ENCODE data around the gene RBM39.
"Not testable (repeated sequence)": the region's sequence is repeated elsewhere in the genome, so short reads cannot be mapped to it uniquely, and the experiment has no call there.

The RBM39 gene

DNA sequence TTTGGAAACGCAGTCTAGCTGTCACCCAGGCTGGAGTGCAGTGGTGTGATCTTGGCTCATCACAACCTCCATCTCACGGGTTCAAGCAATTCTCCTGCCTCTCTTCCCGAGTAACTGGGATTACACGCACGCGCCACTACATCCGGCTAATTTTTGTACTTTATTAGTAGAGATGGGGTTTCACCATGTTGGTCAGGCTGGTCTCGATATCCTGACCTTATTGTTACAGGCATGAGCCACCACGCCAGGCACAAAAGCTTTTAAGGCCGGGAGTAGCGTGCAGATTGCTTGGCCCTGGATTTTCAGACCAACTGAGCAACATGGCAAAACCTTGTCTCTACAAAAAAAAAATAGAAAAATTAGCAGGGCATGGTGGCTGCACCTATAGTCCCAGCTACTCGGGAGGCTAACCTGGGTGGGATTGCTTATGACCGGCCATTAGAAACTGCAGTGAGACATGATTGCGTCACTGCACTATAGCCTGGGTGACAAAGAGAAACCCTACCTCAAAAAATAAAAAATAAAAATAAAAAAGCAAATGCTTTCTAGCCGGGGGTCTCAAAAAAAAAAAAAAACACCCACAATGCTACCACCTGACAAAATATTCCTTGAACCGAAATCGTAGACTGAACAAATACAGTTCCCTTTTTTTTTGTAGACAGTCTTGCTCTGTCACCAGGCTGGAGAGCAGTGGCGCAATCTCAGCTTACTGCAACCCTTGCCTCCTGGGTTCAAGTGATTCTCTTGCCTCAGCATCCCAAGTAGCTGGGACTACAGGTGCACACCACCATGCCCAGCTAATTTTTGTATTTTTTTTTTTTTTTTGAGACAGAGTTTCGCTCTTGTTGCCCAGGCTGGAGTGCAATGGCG lies 15.0 kb downstream of the RBM39 start:
- no peak overlapping the region for H3K27ac ChIP-seq (ENCODE audit: low read length)
- no peaks in the 10 kb centered on the region for H3K27me3 ChIP-seq (ENCODE audit: low read depth, low read length)
- no peak for TF ChIP-seq EZH2phosphoT487 (IDR thresholded peaks at IDR 0.05; ENCODE audit: low read depth)
- TF ChIP-seq, protein P1, sequence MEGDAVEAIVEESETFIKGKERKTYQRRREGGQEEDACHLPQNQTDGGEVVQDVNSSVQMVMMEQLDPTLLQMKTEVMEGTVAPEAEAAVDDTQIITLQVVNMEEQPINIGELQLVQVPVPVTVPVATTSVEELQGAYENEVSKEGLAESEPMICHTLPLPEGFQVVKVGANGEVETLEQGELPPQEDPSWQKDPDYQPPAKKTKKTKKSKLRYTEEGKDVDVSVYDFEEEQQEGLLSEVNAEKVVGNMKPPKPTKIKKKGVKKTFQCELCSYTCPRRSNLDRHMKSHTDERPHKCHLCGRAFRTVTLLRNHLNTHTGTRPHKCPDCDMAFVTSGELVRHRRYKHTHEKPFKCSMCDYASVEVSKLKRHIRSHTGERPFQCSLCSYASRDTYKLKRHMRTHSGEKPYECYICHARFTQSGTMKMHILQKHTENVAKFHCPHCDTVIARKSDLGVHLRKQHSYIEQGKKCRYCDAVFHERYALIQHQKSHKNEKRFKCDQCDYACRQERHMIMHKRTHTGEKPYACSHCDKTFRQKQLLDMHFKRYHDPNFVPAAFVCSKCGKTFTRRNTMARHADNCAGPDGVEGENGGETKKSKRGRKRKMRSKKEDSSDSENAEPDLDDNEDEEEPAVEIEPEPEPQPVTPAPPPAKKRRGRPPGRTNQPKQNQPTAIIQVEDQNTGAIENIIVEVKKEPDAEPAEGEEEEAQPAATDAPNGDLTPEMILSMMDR (IDR thresholded peaks at IDR 0.05; ENCODE audit: low read depth, low read length) = no peak
- H2AFZ ChIP-seq (ENCODE audit: low read depth, low read length) = no peak overlapping the region
- H3K9ac ChIP-seq (ENCODE audit: low read length) = no peak overlapping the region
- H3K4me1 ChIP-seq (ENCODE audit: low read length) = no peaks in the 10 kb centered on the region
- no peak overlapping the region for H3K4me3 ChIP-seq (ENCODE audit: low read length)
- peaks cover 96% of the 10 kb centered on the region for H3K79me2 ChIP-seq (ENCODE audit: low read length)
- H4K20me1 ChIP-seq (ENCODE audit: insufficient read depth, low read length) = peaks cover 80% of the 10 kb centered on the region
- H3K9me3 ChIP-seq (ENCODE audit: insufficient read depth, low read length) = no peaks in the 10 kb centered on the region
- H3K4me2 ChIP-seq (ENCODE audit: low read length) = no peak overlapping the region
- H3K36me3 ChIP-seq (replicated peaks; ENCODE audit: low read depth, low read length) = peaks cover 76% of the 10 kb centered on the region

DNA sequence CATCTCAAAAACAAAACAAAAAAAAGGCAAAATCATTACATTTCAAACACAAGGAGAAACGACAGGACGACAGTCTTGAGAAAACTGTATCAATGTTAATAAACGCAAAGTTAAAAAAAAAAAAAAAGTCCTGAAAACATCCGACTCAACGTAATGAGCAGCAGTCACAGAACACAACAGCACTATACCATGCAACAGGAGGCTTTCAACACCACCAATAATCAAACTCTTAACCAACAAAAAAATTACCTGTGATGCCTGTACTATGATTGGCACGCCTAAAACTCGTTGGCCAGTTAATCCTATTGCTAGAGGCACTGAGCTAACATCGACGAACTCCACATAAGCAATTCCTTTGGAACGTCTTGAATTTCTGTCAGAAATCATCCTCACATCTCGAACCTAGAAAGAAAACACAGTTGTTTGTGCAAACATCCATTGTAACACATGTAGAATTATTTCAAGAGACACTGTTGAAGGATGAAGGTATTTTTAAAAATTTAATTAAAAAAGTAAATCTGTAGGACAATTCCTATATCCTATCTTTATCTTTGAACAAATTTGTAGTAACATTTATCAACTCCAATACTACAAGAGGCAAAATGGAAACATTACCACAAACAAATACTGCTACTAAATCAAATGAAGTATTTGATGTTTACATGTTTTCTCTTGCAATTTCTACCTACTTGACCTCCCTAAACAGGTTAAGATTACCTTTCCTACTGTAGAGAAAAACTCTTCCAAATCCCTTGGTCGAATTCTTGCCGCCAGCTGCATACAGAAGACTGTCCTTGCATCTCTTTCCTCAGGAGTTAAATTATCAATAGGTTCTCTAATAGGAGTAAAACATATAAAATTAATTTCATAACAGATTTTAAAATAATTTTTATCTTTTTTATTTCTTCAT lies 17.5 kb downstream of the RBM39 start:
- no peaks in the 10 kb centered on the region for H3K27me3 ChIP-seq (ENCODE audit: low read depth, low read length)
- H3K4me3 ChIP-seq (ENCODE audit: low read length) = no peak overlapping the region
- H4K20me1 ChIP-seq (ENCODE audit: insufficient read depth, low read length) = peaks cover 80% of the 10 kb centered on the region
- peaks cover 74% of the 10 kb centered on the region for H3K36me3 ChIP-seq (replicated peaks; ENCODE audit: low read depth, low read length)
- no peak for TF ChIP-seq EZH2phosphoT487 (IDR thresholded peaks at IDR 0.05; ENCODE audit: low read depth)
- no peaks in the 10 kb centered on the region for H3K9me3 ChIP-seq (ENCODE audit: insufficient read depth, low read length)
- H3K4me1 ChIP-seq (ENCODE audit: low read length) = no peaks in the 10 kb centered on the region
- H3K4me2 ChIP-seq (ENCODE audit: low read length) = no peak overlapping the region
- H2AFZ ChIP-seq (ENCODE audit: low read depth, low read length) = no peak overlapping the region
- no peak overlapping the region for H3K9ac ChIP-seq (ENCODE audit: low read length)
- H3K27ac ChIP-seq (ENCODE audit: low read length) = no peak overlapping the region
- peaks cover 96% of the 10 kb centered on the region for H3K79me2 ChIP-seq (ENCODE audit: low read length)

DNA sequence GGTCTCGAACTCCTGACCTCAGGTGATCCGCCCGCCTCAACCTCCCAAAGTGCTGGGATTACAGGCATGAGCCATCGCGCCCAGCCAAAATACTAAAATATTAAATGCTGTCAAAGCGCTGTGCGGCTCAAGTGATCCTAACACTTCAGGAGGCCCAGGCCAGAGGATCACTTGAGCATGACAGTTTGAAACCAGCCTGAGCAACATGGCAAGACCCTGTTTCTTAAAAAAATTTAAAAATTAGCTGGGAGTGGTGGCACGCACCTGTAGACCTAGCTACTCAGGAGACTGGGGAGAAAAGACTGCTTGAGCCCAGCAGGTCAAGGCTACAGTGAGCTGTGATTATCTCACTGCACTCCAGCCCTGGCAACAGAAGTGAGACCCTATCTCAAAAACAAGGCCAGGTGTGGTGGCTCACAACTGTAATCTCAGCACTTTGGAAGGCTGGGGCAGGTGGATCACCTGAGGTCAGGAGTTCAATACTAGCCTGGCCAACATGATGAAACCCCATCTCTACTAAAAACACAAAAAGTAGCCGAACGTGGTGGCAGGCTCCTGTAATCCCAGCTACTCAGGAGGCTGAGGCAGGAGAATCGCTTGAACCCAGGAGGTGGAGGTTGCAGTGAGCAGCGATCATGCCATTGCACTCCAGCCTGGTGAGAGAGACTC lies 18.3 kb downstream of the RBM39 start:
- H3K9me3 ChIP-seq (ENCODE audit: insufficient read depth, low read length); H3K4me1 ChIP-seq (ENCODE audit: low read length); H3K27me3 ChIP-seq (ENCODE audit: low read depth, low read length); H3K27ac ChIP-seq (ENCODE audit: low read length); H2AFZ ChIP-seq (ENCODE audit: low read depth, low read length); H3K4me3 ChIP-seq (ENCODE audit: low read length); H3K9ac ChIP-seq (ENCODE audit: low read length); H3K4me2 ChIP-seq (ENCODE audit: low read length): not testable (repeated sequence)
- peaks cover 96% of the 10 kb centered on the region for H3K79me2 ChIP-seq (ENCODE audit: low read length)
- H4K20me1 ChIP-seq (ENCODE audit: insufficient read depth, low read length) = peaks cover 82% of the 10 kb centered on the region
- peaks cover 76% of the 10 kb centered on the region for H3K36me3 ChIP-seq (replicated peaks; ENCODE audit: low read depth, low read length)

DNA sequence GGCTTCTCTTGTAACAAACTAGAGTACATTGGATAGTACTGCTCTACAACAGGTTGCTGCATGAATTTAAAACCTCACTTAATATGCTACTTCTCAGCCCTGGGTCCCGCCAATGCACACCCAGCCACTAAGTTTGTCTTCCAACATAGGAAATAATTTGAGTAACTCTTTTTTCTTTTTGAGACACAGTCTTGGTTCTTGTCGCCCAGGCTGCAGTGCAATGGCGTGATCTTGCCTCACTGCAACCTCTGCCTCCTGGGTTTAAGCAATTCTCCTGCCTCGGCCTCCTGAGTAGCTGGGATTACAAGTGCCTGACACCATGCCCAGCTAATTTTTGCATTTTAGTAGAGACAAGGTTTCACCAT lies 18.8 kb downstream of the RBM39 start:
- H3K27me3 ChIP-seq (ENCODE audit: low read depth, low read length); H3K9me3 ChIP-seq (ENCODE audit: insufficient read depth, low read length); H3K27ac ChIP-seq (ENCODE audit: low read length); H3K4me1 ChIP-seq (ENCODE audit: low read length); H3K9ac ChIP-seq (ENCODE audit: low read length); H3K4me2 ChIP-seq (ENCODE audit: low read length); H2AFZ ChIP-seq (ENCODE audit: low read depth, low read length); H3K4me3 ChIP-seq (ENCODE audit: low read length): not testable (repeated sequence)
- Histone ChIP-seq H3K79me2 (ENCODE audit: low read length) (peaks cover 96% of the 10 kb centered on the region), H4K20me1 (ENCODE audit: insufficient read depth, low read length) (peaks cover 86% of the 10 kb centered on the region), H3K36me3 (replicated peaks; ENCODE audit: low read depth, low read length) (peaks cover 77% of the 10 kb centered on the region)

DNA sequence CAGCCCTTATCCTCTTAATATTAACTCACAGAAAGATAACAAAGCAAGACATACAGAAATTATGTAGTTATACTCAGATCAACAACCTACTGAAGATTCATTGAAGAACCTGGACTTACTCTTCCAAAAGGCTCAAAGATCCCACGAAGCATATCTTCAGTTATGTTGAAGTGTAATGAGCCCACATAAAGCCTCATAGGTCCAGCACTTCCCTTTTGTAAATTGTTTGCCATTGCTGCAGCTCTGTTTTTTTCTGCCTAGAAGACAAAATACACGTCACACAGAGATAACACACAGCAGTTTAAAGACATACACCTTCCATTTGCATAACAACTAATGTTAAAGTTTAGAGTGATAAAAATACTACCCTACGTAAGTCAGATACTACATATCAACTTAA lies 20.4 kb downstream of the RBM39 start:
- Histone ChIP-seq H3K4me2 (ENCODE audit: low read length) (no peak overlapping the region), H3K9ac (ENCODE audit: low read length) (no peak overlapping the region), H3K27ac (ENCODE audit: low read length) (no peak overlapping the region), H3K4me1 (ENCODE audit: low read length) (no peaks in the 10 kb centered on the region), H3K9me3 (ENCODE audit: insufficient read depth, low read length) (no peaks in the 10 kb centered on the region), H3K36me3 (replicated peaks; ENCODE audit: low read depth, low read length) (peaks cover 82% of the 10 kb centered on the region), H2AFZ (ENCODE audit: low read depth, low read length) (no peak overlapping the region), H3K4me3 (ENCODE audit: low read length) (no peak overlapping the region), H3K79me2 (ENCODE audit: low read length) (peaks cover 98% of the 10 kb centered on the region), H4K20me1 (ENCODE audit: insufficient read depth, low read length) (peaks cover 90% of the 10 kb centered on the region), H3K27me3 (ENCODE audit: low read depth, low read length) (no peaks in the 10 kb centered on the region)
- TF ChIP-seq EZH2phosphoT487 (IDR thresholded peaks at IDR 0.05; ENCODE audit: low read depth) = no peak
- TF ChIP-seq, protein P1 (IDR thresholded peaks at IDR 0.05; ENCODE audit: low read depth, low read length) = no peak
